ENCODE data around the gene LRFN4. TPM values are rescaled to one million over a fixed set of nuclear protein-coding genes. Genes with fewer than 3 reads are reported as not detected.
A peak's percentile ranks its signal among the peaks of the same experiment; 100 is the strongest.

The LRFN4 gene
- total RNA-seq, 1 donor from 2014 or later: 12.0 TPM

DNA sequence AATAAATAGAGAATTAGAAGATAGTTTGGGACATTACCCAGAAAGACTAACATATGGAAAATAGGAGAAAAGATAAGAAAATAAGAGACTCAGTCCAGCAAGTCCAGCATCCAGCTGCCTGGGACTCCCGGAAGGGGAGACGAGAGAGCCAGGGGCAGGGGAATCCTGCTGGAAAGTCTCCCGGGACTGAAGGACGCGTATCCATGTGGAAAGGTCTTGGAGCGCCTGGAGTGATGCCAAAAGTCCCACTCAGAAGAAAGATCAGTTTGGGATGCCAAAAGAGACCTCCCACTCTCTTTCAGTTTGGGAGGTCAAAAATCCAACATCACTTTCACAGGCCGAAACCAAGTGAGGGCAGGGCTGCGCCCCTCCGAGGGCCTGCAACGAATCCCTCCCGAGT is 30.7 kb downstream of the LRFN4 start:
- Histone ChIP-seq H3K4me1 (ENCODE audit: control insufficient read depth in 3 of 3, insufficient read depth in 3 of 3, low read length in 3 of 3) (peaks cover 17 to 35% (median 30%) of the 10 kb centered on the region in 3 donors), H3K9me3 (ENCODE audit: control insufficient read depth in 3 of 3, low read length in 3 of 3) (no peaks in the 10 kb centered on the region), H3K9ac (ENCODE audit: low read depth in 1 of 3, low read length in 3 of 3) (no peak overlapping the region), H3K27me3 (ENCODE audit: control insufficient read depth in 3 of 3, insufficient read depth in 3 of 3, low read length in 3 of 3) (no peaks in the 10 kb centered on the region), H3K27ac (ENCODE audit: low read depth, low read length) (no peak overlapping the region), H3K4me3 (ENCODE audit: low read length in 3 of 3) (no peak overlapping the region), H3K36me3 (ENCODE audit: control insufficient read depth in 3 of 3, insufficient read depth in 3 of 3, low read length in 3 of 3) (no peaks in the 10 kb centered on the region)

DNA sequence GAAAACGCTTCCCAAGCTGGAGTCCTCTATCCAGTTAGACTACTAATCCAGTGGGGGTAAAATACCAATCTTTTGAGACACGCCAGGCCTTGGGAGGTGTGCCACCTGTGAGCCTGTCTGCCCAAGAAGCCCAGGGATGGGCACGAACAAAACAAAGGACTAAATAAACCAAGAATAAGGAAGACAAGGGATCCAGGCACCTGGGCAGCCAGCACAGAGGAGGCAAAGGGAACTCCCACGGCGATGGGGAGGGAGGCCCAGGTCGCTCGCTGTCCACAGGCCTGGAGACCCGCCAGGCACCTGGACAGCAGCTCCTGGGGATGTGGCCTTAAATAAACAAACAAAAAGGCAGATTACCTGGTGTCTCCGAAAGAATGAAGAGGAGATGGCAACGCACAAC is 31.4 kb downstream of the LRFN4 start:
- H3K36me3 ChIP-seq (ENCODE audit: control insufficient read depth in 3 of 3, insufficient read depth in 3 of 3, low read length in 3 of 3): no peaks in the 10 kb centered on the region
- H3K4me1 ChIP-seq (ENCODE audit: control insufficient read depth in 3 of 3, insufficient read depth in 3 of 3, low read length in 3 of 3): peaks cover 11 to 33% (median 24%) of the 10 kb centered on the region in 3 donors
- no peak overlapping the region for H3K27ac ChIP-seq (ENCODE audit: low read depth, low read length)
- no peaks in the 10 kb centered on the region for H3K27me3 ChIP-seq (ENCODE audit: control insufficient read depth in 3 of 3, insufficient read depth in 3 of 3, low read length in 3 of 3)
- no peak overlapping the region for H3K4me3 ChIP-seq (ENCODE audit: low read length in 3 of 3)
- H3K9ac ChIP-seq (ENCODE audit: low read depth in 1 of 3, low read length in 3 of 3): no peak overlapping the region
- H3K9me3 ChIP-seq (ENCODE audit: control insufficient read depth in 3 of 3, low read length in 3 of 3): no peaks in the 10 kb centered on the region

DNA sequence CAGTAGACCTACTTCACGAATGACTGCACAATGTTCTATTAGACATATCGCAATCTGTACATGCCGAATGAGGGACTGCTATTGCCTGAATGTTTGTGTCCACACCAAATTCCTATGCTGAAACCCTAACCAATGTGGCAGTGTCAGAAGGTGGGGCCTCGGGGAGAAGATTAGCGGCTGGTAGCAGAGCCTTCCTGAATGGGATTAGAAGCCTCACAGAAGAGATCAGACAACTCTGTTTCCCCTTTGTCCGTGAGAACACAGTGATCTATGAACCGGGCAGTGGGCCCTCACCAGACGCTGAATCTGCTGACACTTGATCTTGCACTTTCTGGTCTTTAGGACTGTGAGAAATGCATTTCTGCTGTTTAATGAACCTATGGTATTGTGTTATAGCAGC is 33.1 kb downstream of the LRFN4 start:
- no peaks in the 10 kb centered on the region for H3K27me3 ChIP-seq (ENCODE audit: control insufficient read depth in 3 of 3, insufficient read depth in 3 of 3, low read length in 3 of 3)
- peak overlapping the region in 1 of 3 donors; percentile 33 for H3K9ac ChIP-seq (ENCODE audit: low read depth in 1 of 3, low read length in 3 of 3)
- H3K36me3 ChIP-seq (ENCODE audit: control insufficient read depth in 3 of 3, insufficient read depth in 3 of 3, low read length in 3 of 3): no peaks in the 10 kb centered on the region
- no peaks in the 10 kb centered on the region for H3K9me3 ChIP-seq (ENCODE audit: control insufficient read depth in 3 of 3, low read length in 3 of 3)
- H3K27ac ChIP-seq (ENCODE audit: low read depth, low read length): no peak overlapping the region
- peaks cover 9 to 30% (median 21%) of the 10 kb centered on the region in 3 donors for H3K4me1 ChIP-seq (ENCODE audit: control insufficient read depth in 3 of 3, insufficient read depth in 3 of 3, low read length in 3 of 3)
- H3K4me3 ChIP-seq (ENCODE audit: low read length in 3 of 3): no peak overlapping the region

DNA sequence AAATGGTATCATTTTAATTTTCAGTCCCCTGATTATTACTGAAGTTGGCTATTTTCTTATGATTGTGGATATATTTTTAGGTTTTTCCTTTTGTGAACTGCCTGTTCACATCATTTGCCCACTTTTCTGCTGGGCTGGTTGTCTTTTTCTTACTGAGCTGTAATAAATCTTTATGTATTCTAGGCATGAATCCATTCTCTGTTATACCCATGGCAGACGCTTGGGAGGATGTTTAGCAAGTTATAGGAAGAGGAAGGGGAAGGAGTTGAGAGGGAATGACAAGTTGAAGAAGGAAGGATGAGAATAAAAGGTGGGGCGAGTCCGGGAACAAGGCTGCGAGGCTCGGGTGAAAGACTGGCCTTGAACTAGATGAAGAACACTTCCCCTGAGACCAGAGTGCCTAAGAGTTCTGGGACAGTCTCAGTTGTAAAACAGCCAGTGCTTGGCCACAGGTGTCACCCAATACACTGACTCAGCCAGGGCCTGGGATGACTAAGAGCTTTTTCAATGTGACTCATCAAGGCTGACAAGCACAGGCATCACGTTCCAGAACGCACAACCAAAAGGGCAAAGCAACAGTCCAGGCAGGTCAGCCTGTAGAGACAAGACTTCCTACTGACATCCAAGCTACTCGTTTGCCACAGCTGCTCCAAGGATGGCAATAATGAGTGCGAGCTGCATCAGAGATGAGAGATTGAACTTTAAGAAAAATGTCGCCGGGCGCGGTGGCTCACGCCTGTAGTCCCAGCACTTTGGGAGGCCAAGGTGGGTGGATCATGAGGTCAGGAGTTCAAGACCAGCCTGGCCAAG is 35.2 kb downstream of the LRFN4 start:
- H3K27me3 ChIP-seq (ENCODE audit: control insufficient read depth in 3 of 3, insufficient read depth in 3 of 3, low read length in 3 of 3): no peaks in the 10 kb centered on the region
- peaks cover under 1 to 20% (median 12%) of the 10 kb centered on the region in 3 donors for H3K4me1 ChIP-seq (ENCODE audit: control insufficient read depth in 3 of 3, insufficient read depth in 3 of 3, low read length in 3 of 3)
- H3K36me3 ChIP-seq (ENCODE audit: control insufficient read depth in 3 of 3, insufficient read depth in 3 of 3, low read length in 3 of 3): no peaks in the 10 kb centered on the region
- H3K9ac ChIP-seq (ENCODE audit: low read depth in 1 of 3, low read length in 3 of 3): no peak overlapping the region
- H3K4me3 ChIP-seq (ENCODE audit: low read length in 3 of 3): no peak overlapping the region
- H3K9me3 ChIP-seq (ENCODE audit: control insufficient read depth in 3 of 3, low read length in 3 of 3): no peaks in the 10 kb centered on the region
- H3K27ac ChIP-seq (ENCODE audit: low read depth, low read length): peak overlapping the region; percentile 31

DNA sequence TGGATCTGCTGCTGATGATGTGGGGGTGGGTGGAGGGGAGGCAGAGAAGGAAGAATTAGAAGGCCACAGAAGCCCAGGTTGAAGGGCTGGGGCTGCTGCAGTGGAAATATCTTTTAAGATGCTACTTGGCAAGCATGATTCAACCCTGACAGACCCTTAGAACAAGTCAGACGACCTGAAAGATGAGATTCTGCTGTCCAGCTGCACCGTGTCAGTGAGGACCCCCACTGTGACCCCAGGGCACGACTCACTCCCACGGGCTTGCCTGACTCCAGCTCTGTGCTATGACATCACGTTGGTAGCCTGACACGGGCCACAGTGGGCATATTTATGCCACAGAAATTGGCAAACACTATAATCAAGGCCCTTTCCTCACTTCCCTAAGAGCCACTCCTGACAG is 36.0 kb downstream of the LRFN4 start:
- peak overlapping the region; percentile 31 for H3K27ac ChIP-seq (ENCODE audit: low read depth, low read length)
- no peaks in the 10 kb centered on the region for H3K9me3 ChIP-seq (ENCODE audit: control insufficient read depth in 3 of 3, low read length in 3 of 3)
- no peaks in the 10 kb centered on the region for H3K27me3 ChIP-seq (ENCODE audit: control insufficient read depth in 3 of 3, insufficient read depth in 3 of 3, low read length in 3 of 3)
- H3K9ac ChIP-seq (ENCODE audit: low read depth in 1 of 3, low read length in 3 of 3): no peak overlapping the region
- peaks cover 0 to 19% (median 11%) of the 10 kb centered on the region in 3 donors for H3K4me1 ChIP-seq (ENCODE audit: control insufficient read depth in 3 of 3, insufficient read depth in 3 of 3, low read length in 3 of 3)
- H3K36me3 ChIP-seq (ENCODE audit: control insufficient read depth in 3 of 3, insufficient read depth in 3 of 3, low read length in 3 of 3): no peaks in the 10 kb centered on the region
- H3K4me3 ChIP-seq (ENCODE audit: low read length in 3 of 3): no peak overlapping the region

DNA sequence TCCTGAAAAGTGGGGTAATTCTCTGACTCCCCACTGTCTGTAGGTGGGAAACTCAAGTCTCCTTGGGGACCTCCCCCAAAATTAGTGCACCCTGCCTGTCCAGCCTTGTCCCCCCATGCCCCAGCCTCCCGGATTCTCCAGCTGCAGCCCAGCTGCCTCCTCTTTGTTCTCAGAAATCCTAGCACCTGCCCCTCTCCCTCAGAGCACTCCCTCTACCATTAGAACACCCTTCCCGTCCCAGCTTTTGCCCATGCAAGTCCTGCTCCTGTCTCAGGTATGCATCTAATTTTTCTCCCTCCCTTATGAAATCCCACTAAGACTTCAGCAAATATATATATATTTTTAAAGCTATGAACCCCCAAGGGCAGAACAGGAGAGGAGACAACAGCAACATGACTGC is 37.3 kb downstream of the LRFN4 start:
- no peak overlapping the region for H3K27ac ChIP-seq (ENCODE audit: low read depth, low read length)
- H3K9me3 ChIP-seq (ENCODE audit: control insufficient read depth in 3 of 3, low read length in 3 of 3): no peaks in the 10 kb centered on the region
- peaks cover 0 to 19% (median 11%) of the 10 kb centered on the region in 3 donors for H3K4me1 ChIP-seq (ENCODE audit: control insufficient read depth in 3 of 3, insufficient read depth in 3 of 3, low read length in 3 of 3)
- no peak overlapping the region for H3K4me3 ChIP-seq (ENCODE audit: low read length in 3 of 3)
- H3K9ac ChIP-seq (ENCODE audit: low read depth in 1 of 3, low read length in 3 of 3): no peak overlapping the region
- no peaks in the 10 kb centered on the region for H3K27me3 ChIP-seq (ENCODE audit: control insufficient read depth in 3 of 3, insufficient read depth in 3 of 3, low read length in 3 of 3)
- H3K36me3 ChIP-seq (ENCODE audit: control insufficient read depth in 3 of 3, insufficient read depth in 3 of 3, low read length in 3 of 3): no peaks in the 10 kb centered on the region

DNA sequence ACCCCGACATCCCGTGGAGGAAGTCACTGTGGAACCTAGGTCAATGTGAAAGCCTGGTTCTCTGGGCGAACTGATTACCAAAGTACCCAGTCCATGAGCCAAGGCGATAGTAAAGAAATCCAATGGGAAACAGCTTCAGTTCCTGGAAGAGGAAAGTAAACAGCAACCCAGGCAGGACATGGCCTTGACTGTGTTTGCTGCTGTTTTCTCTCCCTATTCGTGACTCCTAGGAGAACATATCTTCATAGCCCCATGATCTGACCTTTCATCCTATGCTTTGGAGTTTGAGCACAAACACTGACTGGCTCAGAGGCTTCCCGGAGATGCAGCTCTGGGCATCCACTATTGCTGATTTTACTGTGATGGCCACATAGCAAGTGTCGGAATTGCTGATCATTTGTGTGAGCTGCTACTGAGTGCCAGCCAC is 45.1 kb downstream of the LRFN4 start:
- H3K27me3 ChIP-seq (ENCODE audit: control insufficient read depth in 3 of 3, insufficient read depth in 3 of 3, low read length in 3 of 3): no peaks in the 10 kb centered on the region
- no peak overlapping the region for H3K27ac ChIP-seq (ENCODE audit: low read depth, low read length)
- no peak overlapping the region for H3K9ac ChIP-seq (ENCODE audit: low read depth in 1 of 3, low read length in 3 of 3)
- peaks cover 4 to 11% (median 9%) of the 10 kb centered on the region in 3 donors for H3K4me1 ChIP-seq (ENCODE audit: control insufficient read depth in 3 of 3, insufficient read depth in 3 of 3, low read length in 3 of 3)
- H3K36me3 ChIP-seq (ENCODE audit: control insufficient read depth in 3 of 3, insufficient read depth in 3 of 3, low read length in 3 of 3): peaks cover 0 to 2% (median 0%) of the 10 kb centered on the region in 3 donors
- H3K9me3 ChIP-seq (ENCODE audit: control insufficient read depth in 3 of 3, low read length in 3 of 3): no peaks in the 10 kb centered on the region
- no peak overlapping the region for H3K4me3 ChIP-seq (ENCODE audit: low read length in 3 of 3)

DNA sequence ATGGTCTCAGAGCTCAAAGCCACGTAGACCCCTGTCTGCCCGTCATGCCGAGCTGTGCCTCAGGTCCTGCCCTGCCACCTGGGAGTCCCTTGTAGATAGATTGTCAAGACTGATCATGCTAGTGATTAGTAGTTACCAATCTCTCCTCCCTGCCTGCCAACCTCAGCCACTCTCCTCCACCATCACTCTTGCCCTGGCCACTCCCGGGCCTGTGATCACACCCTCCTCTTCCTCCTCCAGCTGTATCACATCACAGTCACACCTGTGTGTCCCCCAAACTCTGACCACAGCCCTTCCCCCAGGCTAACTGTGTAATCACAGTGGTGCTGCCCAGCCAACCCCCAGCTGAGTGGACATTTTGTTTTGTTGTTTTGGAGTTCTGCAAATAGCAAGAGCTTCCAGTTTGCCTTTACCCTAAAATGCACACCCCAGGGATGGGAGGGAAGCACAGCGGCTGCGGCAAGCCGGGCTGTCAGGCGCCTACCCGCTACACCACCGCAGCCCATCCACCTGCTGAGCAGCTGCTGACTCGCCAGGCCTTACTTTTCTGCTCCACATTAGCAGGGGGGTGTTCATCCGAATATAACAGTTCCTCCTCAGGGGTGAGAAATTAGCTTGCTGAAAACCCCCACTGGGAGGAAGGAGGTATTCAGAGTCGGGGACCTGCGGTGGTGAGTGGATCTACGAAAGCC is 45.8 kb downstream of the LRFN4 start:
- no peak overlapping the region for H3K4me3 ChIP-seq (ENCODE audit: low read length in 3 of 3)
- peaks cover 0 to 2% (median 0%) of the 10 kb centered on the region in 3 donors for H3K36me3 ChIP-seq (ENCODE audit: control insufficient read depth in 3 of 3, insufficient read depth in 3 of 3, low read length in 3 of 3)
- no peaks in the 10 kb centered on the region for H3K27me3 ChIP-seq (ENCODE audit: control insufficient read depth in 3 of 3, insufficient read depth in 3 of 3, low read length in 3 of 3)
- no peak overlapping the region for H3K9ac ChIP-seq (ENCODE audit: low read depth in 1 of 3, low read length in 3 of 3)
- no peaks in the 10 kb centered on the region for H3K9me3 ChIP-seq (ENCODE audit: control insufficient read depth in 3 of 3, low read length in 3 of 3)
- no peak overlapping the region for H3K27ac ChIP-seq (ENCODE audit: low read depth, low read length)
- peaks cover 8 to 16% (median 15%) of the 10 kb centered on the region in 3 donors for H3K4me1 ChIP-seq (ENCODE audit: control insufficient read depth in 3 of 3, insufficient read depth in 3 of 3, low read length in 3 of 3)

DNA sequence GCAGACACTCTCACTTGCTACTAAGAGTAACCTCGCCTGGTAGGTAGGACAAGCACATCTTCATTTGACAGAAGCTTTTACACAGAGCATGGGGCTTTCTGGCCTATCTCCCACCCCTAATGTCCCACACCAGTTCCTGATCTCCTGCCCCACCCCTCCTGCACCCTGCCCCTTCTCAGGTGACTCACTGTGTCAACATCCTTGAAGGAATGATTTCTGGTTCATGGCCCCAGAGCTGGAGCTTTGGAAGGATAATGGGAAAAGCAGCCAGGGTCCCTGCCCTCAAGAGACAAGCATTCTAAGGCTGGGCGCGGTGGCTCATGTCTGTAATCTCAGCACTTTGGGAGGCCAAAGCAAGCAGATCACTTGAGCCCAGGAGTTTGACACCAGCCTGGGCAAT is 47.2 kb downstream of the LRFN4 start:
- Histone ChIP-seq H3K4me1 (ENCODE audit: control insufficient read depth in 3 of 3, insufficient read depth in 3 of 3, low read length in 3 of 3) (peaks cover 14 to 27% (median 26%) of the 10 kb centered on the region in 3 donors), H3K9me3 (ENCODE audit: control insufficient read depth in 3 of 3, low read length in 3 of 3) (no peaks in the 10 kb centered on the region), H3K27me3 (ENCODE audit: control insufficient read depth in 3 of 3, insufficient read depth in 3 of 3, low read length in 3 of 3) (no peaks in the 10 kb centered on the region)

DNA sequence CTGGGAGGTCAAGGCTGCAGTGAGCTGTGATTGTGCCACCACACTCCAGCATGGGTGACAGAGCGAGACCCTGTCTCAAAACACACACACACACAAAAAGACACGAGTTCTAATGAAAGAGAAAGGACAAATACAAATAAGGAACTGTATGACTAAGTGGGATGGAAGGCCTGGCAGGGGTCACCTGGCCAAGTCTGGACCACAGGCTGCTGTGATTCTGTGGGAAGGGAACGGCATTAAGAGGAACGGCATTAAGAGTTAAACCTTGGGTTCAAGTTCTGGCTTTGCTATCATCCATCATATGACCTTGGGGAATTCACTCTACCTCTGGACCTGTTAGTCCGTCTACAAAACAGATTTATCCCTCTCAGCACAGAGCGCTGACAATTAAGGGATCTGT is 47.7 kb downstream of the LRFN4 start:
- Histone ChIP-seq H3K9me3 (ENCODE audit: control insufficient read depth in 3 of 3, low read length in 3 of 3) (no peaks in the 10 kb centered on the region), H3K27me3 (ENCODE audit: control insufficient read depth in 3 of 3, insufficient read depth in 3 of 3, low read length in 3 of 3) (no peaks in the 10 kb centered on the region), H3K4me3 (ENCODE audit: low read length in 3 of 3) (no peak overlapping the region), H3K4me1 (ENCODE audit: control insufficient read depth in 3 of 3, insufficient read depth in 3 of 3, low read length in 3 of 3) (peaks cover 14 to 30% (median 26%) of the 10 kb centered on the region in 3 donors), H3K36me3 (ENCODE audit: control insufficient read depth in 3 of 3, insufficient read depth in 3 of 3, low read length in 3 of 3) (peaks cover 0 to 4% (median 0%) of the 10 kb centered on the region in 3 donors), H3K27ac (ENCODE audit: low read depth, low read length) (no peak overlapping the region), H3K9ac (ENCODE audit: low read depth in 1 of 3, low read length in 3 of 3) (no peak overlapping the region)

More for the DNA sequence above, 47.2 kb downstream of the LRFN4 start:
- H3K36me3 ChIP-seq (ENCODE audit: control insufficient read depth in 3 of 3, insufficient read depth in 3 of 3, low read length in 3 of 3): peaks cover 0 to 4% (median 0%) of the 10 kb centered on the region in 3 donors
- H3K9ac ChIP-seq (ENCODE audit: low read depth in 1 of 3, low read length in 3 of 3): no peak overlapping the region
- H3K27ac ChIP-seq (ENCODE audit: low read depth, low read length): no peak overlapping the region
- H3K4me3 ChIP-seq (ENCODE audit: low read length in 3 of 3): no peak overlapping the region
